Karpas-422 (cell line): Measurements from ENCODE around the gene FAM184B. TPM values are rescaled to one million over a fixed set of nuclear protein-coding genes. Genes with fewer than 3 reads are reported as not detected.

Experiments
- DNase-seq: peaks from one replicate; pipeline ENCODE4 v3.0.0-alpha.2; 2015
- H2AFZ ChIP-seq: fragments of 200-600 bp; sonication (generic); 2 replicates; pipeline ENCODE4 v1.6.1; 2014; ENCODE audit warnings: antibody characterized with exemption, low read length, mixed read lengths
- H3K27ac ChIP-seq: fragments of 200-600 bp; sonication (generic); 2 replicates; pipeline ENCODE4 v1.5.1; 2014; ENCODE audit warnings: mild to moderate bottlenecking, low read length, moderate library complexity
- H3K27me3 ChIP-seq: fragments of 200-600 bp; sonication (generic); 2 replicates; pipeline ENCODE4 v1.6.1; 2014; ENCODE audit warnings: low read length, mixed read lengths
- H3K36me3 ChIP-seq: fragments of 200-600 bp; sonication (generic); 2 replicates; pipeline ENCODE4 v1.6.1; 2014; ENCODE audit warnings: low read length, mixed read lengths; ENCODE audit not compliant: insufficient read depth
- H3K4me1 ChIP-seq: fragments of 200-600 bp; sonication (generic); 2 replicates; pipeline ENCODE4 v1.6.1; 2014; ENCODE audit warnings: mild to moderate bottlenecking, low read length, mixed read lengths
- H3K4me2 ChIP-seq: fragments of 200-600 bp; sonication (generic); 2 replicates; pipeline ENCODE4 v1.6.1; 2014; ENCODE audit warnings: low read length, low read depth, mild to moderate bottlenecking; ENCODE audit not compliant: poor library complexity, severe bottlenecking
- H3K4me3 ChIP-seq: fragments of 200-600 bp; sonication (generic); 2 replicates; pipeline ENCODE4 v1.5.1; 2014; ENCODE audit warnings: mild to moderate bottlenecking, antibody characterized with exemption, low read length, mixed read lengths
- H3K79me2 ChIP-seq: fragments of 200-600 bp; sonication (generic); 2 replicates; pipeline ENCODE4 v1.6.1; 2014; ENCODE audit warnings: mild to moderate bottlenecking, low read length, mixed read lengths
- H3K9ac ChIP-seq: fragments of 200-600 bp; sonication (generic); 2 replicates; pipeline ENCODE4 v1.6.0; 2014; ENCODE audit warnings: low read length
- H3K9me2 ChIP-seq: fragments of 200-600 bp; sonication (generic), shearing (Covaris generic); replicated peaks from 2 replicates; pipeline ENCODE4 v1.6.0; 2014; ENCODE audit warnings: mild to moderate bottlenecking, low read length, moderate library complexity; ENCODE audit not compliant: insufficient read depth
- H3K9me3 ChIP-seq: fragments of 300-700, 200-600 bp; sonication (generic); 2 replicates; pipeline ENCODE4 v1.6.1; 2014; ENCODE audit warnings: low read length, mixed read lengths
- H4K20me1 ChIP-seq: fragments of 200-600 bp; sonication (generic); 2 replicates; pipeline ENCODE4 v1.6.1; 2014; ENCODE audit warnings: mild to moderate bottlenecking, antibody characterized with exemption, low read length, low read depth; ENCODE audit not compliant: insufficient read depth
- total RNA-seq: library from RNA; depleted of rRNA; stranded (reverse); fragments of >200 nt; shearing (Covaris generic); gene quantifications from 2 replicates; pipeline ENCODE4 v1.2.3, GENCODE V29; 2014; ENCODE audit warnings: low replicate concordance; rRNA removed

The FAM184B gene
- not detected in 2 replicates for total RNA-seq

DNA sequence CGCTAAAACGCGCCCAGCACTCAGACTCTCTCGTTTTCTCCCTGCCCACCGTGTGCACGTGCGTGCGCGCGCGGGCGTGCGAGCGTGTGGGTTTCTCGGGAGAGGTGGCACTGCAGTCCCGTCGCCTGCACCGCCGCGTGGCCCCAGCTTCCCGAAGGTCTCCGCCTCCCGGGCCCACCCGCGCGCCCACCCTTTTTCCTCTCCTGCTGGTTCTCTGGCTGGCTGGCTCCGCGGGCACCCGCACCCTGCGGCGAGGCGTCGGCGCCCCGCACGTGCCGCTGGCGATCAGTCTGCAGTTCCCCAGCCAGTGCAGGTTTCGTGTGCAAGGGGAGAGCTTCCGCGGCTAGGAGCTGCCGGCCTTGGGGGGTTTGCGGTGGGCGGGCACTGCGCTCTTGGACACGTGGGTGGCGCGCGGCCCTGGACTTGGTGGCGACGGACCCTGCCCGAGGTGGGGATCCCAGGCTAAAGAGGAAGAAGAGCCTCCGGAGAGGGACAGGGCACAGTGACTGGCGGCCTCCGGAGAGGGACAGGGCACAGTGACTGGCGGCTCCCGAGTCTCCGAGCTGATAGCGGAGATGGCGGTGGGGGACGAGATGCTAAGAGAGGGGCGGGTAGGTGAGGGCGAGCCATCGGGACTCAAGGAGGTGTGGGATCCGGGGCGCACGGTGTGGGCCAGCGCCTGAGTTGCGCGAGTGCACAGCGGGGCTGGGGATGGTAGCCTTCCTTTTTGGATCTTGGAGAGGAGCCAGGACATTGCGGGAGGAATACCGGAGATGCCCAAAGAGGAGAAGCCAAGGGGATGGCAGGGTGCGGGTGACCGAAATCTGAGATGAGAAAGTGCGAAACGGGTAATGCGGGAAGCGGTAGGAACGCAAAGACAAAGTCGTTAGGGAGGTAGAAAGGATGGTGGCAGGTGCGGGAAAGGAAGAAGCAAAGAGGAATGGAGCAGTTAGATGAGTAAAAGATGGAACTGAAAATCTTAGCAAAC is at the start of gene FAM184B:
Gene FAM184B, minus strand, starts transcription at position 322 of the 988 bp plus-strand sequence. CDS start 322 bp downstream, outside the sequence.
- Histone ChIP-seq H3K9me3 (no peaks in the 10 kb centered on the region), H3K9ac (no peak within 1 kb of the TSS), H2AFZ (no peak within 1 kb of the TSS), H3K4me2 (no peak within 1 kb of the TSS), H3K9me2 (no peaks in the 10 kb centered on the region), H3K4me3 (no peak within 1 kb of the TSS), H4K20me1 (no peaks in the 10 kb centered on the region), H3K4me1 (no peaks in the 10 kb centered on the region), H3K27ac (no peak within 1 kb of the TSS), H3K79me2 (no peaks in the 10 kb centered on the region), H3K27me3 (no peaks in the 10 kb centered on the region), H3K36me3 (no peaks in the 10 kb centered on the region)
- no peak for DNase-seq

DNA sequence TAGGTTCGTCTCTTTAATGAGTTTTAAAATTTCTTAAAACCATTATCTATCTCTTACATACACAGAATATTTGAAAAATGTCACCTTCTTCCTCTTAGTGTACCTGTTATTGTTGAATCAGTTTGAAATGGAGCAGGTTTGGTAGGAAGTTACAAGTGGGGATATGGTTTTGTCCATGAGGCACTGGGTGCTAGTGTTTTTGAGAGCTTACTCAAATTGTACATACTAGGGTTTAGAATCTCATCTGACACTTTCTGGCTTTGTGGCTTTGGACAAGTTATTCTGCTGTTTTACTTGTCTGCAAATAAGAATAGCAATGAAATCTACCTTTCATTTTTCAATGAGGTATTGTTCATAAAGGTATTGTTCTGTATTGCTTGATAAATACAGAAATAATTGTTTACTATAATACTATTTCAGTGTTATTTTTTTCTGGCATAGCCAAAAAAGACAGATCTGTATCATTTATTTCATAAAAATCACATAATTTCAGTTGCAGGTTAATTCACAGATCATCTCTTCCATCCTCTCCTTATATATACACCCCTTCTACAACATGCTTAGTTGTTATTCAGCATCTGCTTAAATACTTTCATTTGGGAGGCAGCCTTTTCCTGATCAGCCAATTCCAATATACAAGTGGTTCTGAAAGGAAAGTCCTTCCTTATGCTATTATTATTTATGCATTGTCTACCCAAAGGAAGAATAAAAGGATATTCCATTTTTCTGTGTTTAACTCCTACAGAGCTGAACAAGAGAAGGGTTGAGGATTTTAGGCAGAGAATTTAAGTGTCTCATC is 42.6 kb upstream of the FAM184B start:
- Histone ChIP-seq H3K4me3 (no peak overlapping the region), H3K9me3 (no peaks in the 10 kb centered on the region), H4K20me1 (no peaks in the 10 kb centered on the region), H2AFZ (no peak overlapping the region), H3K27me3 (no peaks in the 10 kb centered on the region), H3K9me2 (no peaks in the 10 kb centered on the region), H3K36me3 (peaks cover 78% of the 10 kb centered on the region), H3K4me2 (no peak overlapping the region), H3K9ac (no peak overlapping the region), H3K79me2 (peaks cover 85% of the 10 kb centered on the region), H3K4me1 (no peaks in the 10 kb centered on the region), H3K27ac (no peak overlapping the region)
- DNase-seq, result no peak

DNA sequence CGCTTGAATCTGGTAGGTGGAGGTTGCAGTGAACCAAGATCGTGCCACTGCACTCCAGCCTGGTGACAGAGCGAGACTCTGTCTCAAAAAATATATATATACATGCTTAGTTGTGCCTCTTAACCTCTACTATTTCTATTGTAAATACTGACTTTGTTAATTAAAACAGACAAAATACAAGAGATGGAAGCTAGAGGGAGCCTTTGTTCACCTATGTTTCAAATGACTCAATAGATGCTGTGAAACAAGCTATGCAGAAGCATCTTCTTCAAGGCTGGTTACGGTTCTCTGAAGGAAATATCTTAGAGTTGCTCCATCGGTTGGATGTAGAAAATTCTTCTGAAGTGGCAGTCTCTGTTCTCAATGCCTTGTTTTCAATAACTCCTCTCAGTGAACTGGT is 35.6 kb upstream of the FAM184B start:
- peaks cover 89% of the 10 kb centered on the region for H3K79me2 ChIP-seq
- H3K4me2 ChIP-seq, result no peak overlapping the region
- H3K27ac ChIP-seq, result no peak overlapping the region
- H3K9ac ChIP-seq, result no peak overlapping the region
- H4K20me1 ChIP-seq, result no peaks in the 10 kb centered on the region
- H3K4me1 ChIP-seq, result peaks cover 22% of the 10 kb centered on the region
- H3K9me3 ChIP-seq, result no peaks in the 10 kb centered on the region
- H3K4me3 ChIP-seq, result no peak overlapping the region
- no peak overlapping the region for H2AFZ ChIP-seq
- DNase-seq, result peak; percentile 78
- H3K9me2 ChIP-seq, result no peaks in the 10 kb centered on the region
- peaks cover 71% of the 10 kb centered on the region for H3K36me3 ChIP-seq
- H3K27me3 ChIP-seq, result no peaks in the 10 kb centered on the region

- peaks cover 22% of the 10 kb centered on the region for H3K4me1 ChIP-seq
- H3K9me2 ChIP-seq, result no peaks in the 10 kb centered on the region
- H3K9me3 ChIP-seq, result no peaks in the 10 kb centered on the region
- no peak overlapping the region for H3K4me3 ChIP-seq
- H2AFZ ChIP-seq, result no peak overlapping the region
- H3K79me2 ChIP-seq, result peaks cover 90% of the 10 kb centered on the region
- no peaks in the 10 kb centered on the region for H3K27me3 ChIP-seq
- H3K36me3 ChIP-seq, result peaks cover 68% of the 10 kb centered on the region
- H4K20me1 ChIP-seq, result no peaks in the 10 kb centered on the region
- DNase-seq, result no peak
- H3K9ac ChIP-seq, result no peak overlapping the region
- H3K4me2 ChIP-seq, result no peak overlapping the region
- no peak overlapping the region for H3K27ac ChIP-seq
These were observed 34.7 kb upstream of the FAM184B start for GRCh38 chr4:17816142-17816541.

- H3K9ac ChIP-seq, result no peak overlapping the region
- no peak for DNase-seq
- peaks cover 61% of the 10 kb centered on the region for H3K36me3 ChIP-seq
- H4K20me1 ChIP-seq, result peaks cover 11% of the 10 kb centered on the region
- no peak overlapping the region for H2AFZ ChIP-seq
- H3K27me3 ChIP-seq, result no peaks in the 10 kb centered on the region
- no peak overlapping the region for H3K4me2 ChIP-seq
- H3K4me3 ChIP-seq, result no peak overlapping the region
- H3K9me2 ChIP-seq, result no peaks in the 10 kb centered on the region
- H3K79me2 ChIP-seq, result peaks cover 96% of the 10 kb centered on the region
- H3K4me1 ChIP-seq, result peaks cover 23% of the 10 kb centered on the region
- no peaks in the 10 kb centered on the region for H3K9me3 ChIP-seq
- H3K27ac ChIP-seq, result no peak overlapping the region
These were observed 32.7 kb upstream of the FAM184B start for GRCh38 chr4:17814140-17814539.

- Histone ChIP-seq H2AFZ (no peak overlapping the region), H3K4me3 (peak overlapping the region; percentile 93), H3K27me3 (no peaks in the 10 kb centered on the region), H3K79me2 (peaks cover 96% of the 10 kb centered on the region), H3K36me3 (peaks cover 53% of the 10 kb centered on the region), H3K9me3 (no peaks in the 10 kb centered on the region), H3K4me2 (peak overlapping the region; percentile 80), H3K27ac (peak overlapping the region; percentile 64), H3K4me1 (peaks cover 36% of the 10 kb centered on the region), H3K9me2 (no peaks in the 10 kb centered on the region), H3K9ac (peak overlapping the region; percentile 84), H4K20me1 (peaks cover 19% of the 10 kb centered on the region)
- DNase-seq, result no peak
These were observed 31.4 kb upstream of the FAM184B start for GRCh38 chr4:17812801-17813200.

DNA sequence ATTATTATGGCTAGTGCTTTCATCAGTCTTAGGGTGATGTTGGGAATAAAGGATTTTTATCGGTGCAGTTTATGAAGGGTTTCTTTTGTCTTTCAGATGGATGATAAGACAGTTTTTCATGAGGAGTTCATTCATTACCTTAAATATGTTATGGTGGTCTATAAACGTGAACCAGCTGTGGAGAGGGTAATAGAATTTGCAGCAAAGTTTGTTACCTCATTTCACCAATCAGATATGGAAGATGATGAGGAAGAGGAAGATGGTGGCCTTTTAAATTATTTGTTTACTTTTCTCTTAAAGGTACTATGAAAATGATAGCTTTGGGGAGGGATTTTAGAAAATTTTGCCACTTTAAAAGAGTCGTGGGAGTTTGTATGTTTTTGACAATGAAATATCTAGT is 30.7 kb upstream of the FAM184B start:
- H3K4me3 ChIP-seq, result peak overlapping the region; percentile 93

More for the DNA sequence above, 30.7 kb upstream of the FAM184B start:
- H3K27ac ChIP-seq, result peak overlapping the region; percentile 64
- H3K9me2 ChIP-seq, result no peaks in the 10 kb centered on the region
- peaks cover 26% of the 10 kb centered on the region for H4K20me1 ChIP-seq
- H3K9me3 ChIP-seq, result no peaks in the 10 kb centered on the region
- H3K9ac ChIP-seq, result peak overlapping the region; percentile 84
- no peaks in the 10 kb centered on the region for H3K27me3 ChIP-seq
- peak overlapping the region; percentile 80 for H3K4me2 ChIP-seq
- no peak overlapping the region for H2AFZ ChIP-seq
- H3K36me3 ChIP-seq, result peaks cover 53% of the 10 kb centered on the region
- peaks cover 43% of the 10 kb centered on the region for H3K4me1 ChIP-seq
- peak; percentile 62 for DNase-seq
- peaks cover 96% of the 10 kb centered on the region for H3K79me2 ChIP-seq
